ENCODE data around the gene BMF.
"Not testable (repeated sequence)": the region's sequence is repeated elsewhere in the genome, so short reads cannot be mapped to it uniquely, and the experiment has no call there.

Gene BMF

GRCh38 chr15:40130799-40131502 lies 22.3 kb upstream of the BMF start:
- in situ Hi-C loops (cut with HindIII; ENCODE audit: low pct_ligation_motif_present, low sequenced_read_pairs): no loop called here
- DNase-seq: no peak
- Histone ChIP-seq H3K27me3 (replicated peaks) (no peaks in the 10 kb centered on the region), H3K4me3 (ENCODE audit: low read depth, low read length) (no peak overlapping the region), H3K27ac (no peak overlapping the region), H3K36me3 (replicated peaks) (no peaks in the 10 kb centered on the region)
- TF ChIP-seq CTCF (IDR thresholded peaks at IDR 0.05; ENCODE audit: low read depth, low read length, missing control alignments): no peak

GRCh38 chr15:40130118-40130517 lies 21.4 kb upstream of the BMF start:
- DNase-seq: no peak
- Histone ChIP-seq H3K4me3 (ENCODE audit: low read depth, low read length) (no peak overlapping the region), H3K36me3 (replicated peaks) (no peaks in the 10 kb centered on the region), H3K27me3 (replicated peaks) (no peaks in the 10 kb centered on the region), H3K27ac (no peak overlapping the region)
- TF ChIP-seq CTCF (IDR thresholded peaks at IDR 0.05; ENCODE audit: low read depth, low read length, missing control alignments): no peak
- in situ Hi-C loops (cut with HindIII; ENCODE audit: low pct_ligation_motif_present, low sequenced_read_pairs): no loop called here

- H3K4me3 ChIP-seq (ENCODE audit: low read depth, low read length): no peak overlapping the region
- no peak overlapping the region for H3K27ac ChIP-seq
- in situ Hi-C loops (cut with HindIII; ENCODE audit: low pct_ligation_motif_present, low sequenced_read_pairs): no loop called here
- H3K36me3 ChIP-seq (replicated peaks): no peaks in the 10 kb centered on the region
- no peaks in the 10 kb centered on the region for H3K27me3 ChIP-seq (replicated peaks)
- no peak for TF ChIP-seq CTCF (IDR thresholded peaks at IDR 0.05; ENCODE audit: low read depth, low read length, missing control alignments)
- DNase-seq: no peak
Measured at GRCh38 chr15:40128766-40129660, 20.3 kb upstream of the BMF start.

- TF ChIP-seq CTCF (IDR thresholded peaks at IDR 0.05; ENCODE audit: low read depth, low read length, missing control alignments): no peak
- H3K27me3 ChIP-seq (replicated peaks): no peaks in the 10 kb centered on the region
- in situ Hi-C loops (cut with HindIII; ENCODE audit: low pct_ligation_motif_present, low sequenced_read_pairs): no loop called here
- DNase-seq: no peak
- no peak overlapping the region for H3K27ac ChIP-seq
- no peaks in the 10 kb centered on the region for H3K36me3 ChIP-seq (replicated peaks)
- no peak overlapping the region for H3K4me3 ChIP-seq (ENCODE audit: low read depth, low read length)
Measured at GRCh38 chr15:40125950-40126349, 17.3 kb upstream of the BMF start.

- H3K27me3 ChIP-seq (replicated peaks); H3K36me3 ChIP-seq (replicated peaks); H3K27ac ChIP-seq; DNase-seq; H3K4me3 ChIP-seq (ENCODE audit: low read depth, low read length); in situ Hi-C loops (cut with HindIII; ENCODE audit: low pct_ligation_motif_present, low sequenced_read_pairs): not testable (repeated sequence)
Measured at GRCh38 chr15:40124807-40125285, 16.2 kb upstream of the BMF start.

- H3K36me3 ChIP-seq (replicated peaks); H3K27ac ChIP-seq; H3K27me3 ChIP-seq (replicated peaks); in situ Hi-C loops (cut with HindIII; ENCODE audit: low pct_ligation_motif_present, low sequenced_read_pairs); H3K4me3 ChIP-seq (ENCODE audit: low read depth, low read length); DNase-seq: not testable (repeated sequence)
Measured at GRCh38 chr15:40124333-40124732, 15.7 kb upstream of the BMF start.

GRCh38 chr15:40123863-40124262 lies 15.2 kb upstream of the BMF start:
- H3K36me3 ChIP-seq (replicated peaks); DNase-seq; H3K4me3 ChIP-seq (ENCODE audit: low read depth, low read length); in situ Hi-C loops (cut with HindIII; ENCODE audit: low pct_ligation_motif_present, low sequenced_read_pairs); H3K27ac ChIP-seq; H3K27me3 ChIP-seq (replicated peaks): not testable (repeated sequence)

- not testable (repeated sequence) for H3K36me3 ChIP-seq (replicated peaks)
Measured at GRCh38 chr15:40122989-40123388, 14.3 kb upstream of the BMF start.

More at GRCh38 chr15:40122989-40123388, 14.3 kb upstream of the BMF start:
- H3K4me3 ChIP-seq (ENCODE audit: low read depth, low read length); DNase-seq; H3K27me3 ChIP-seq (replicated peaks); H3K27ac ChIP-seq; in situ Hi-C loops (cut with HindIII; ENCODE audit: low pct_ligation_motif_present, low sequenced_read_pairs): not testable (repeated sequence)
